Neural progenitor cell (in vitro differentiated cells): ENCODE measurements around the gene EPHB2. TPM values are rescaled to one million over a fixed set of nuclear protein-coding genes. Genes with fewer than 3 reads are reported as not detected.

Experiments used
- DNase-seq: peaks from one replicate; pipeline ENCODE4 v3.0.0-alpha.2; 2016; ENCODE audit warnings: low spot score
- H2AFZ ChIP-seq: fragments of 200-600 bp; sonication (generic); replicated peaks from 2 replicates; pipeline ENCODE4 v1.6.1; 2016; ENCODE audit warnings: antibody characterized with exemption
- H3F3A ChIP-seq: fragments of 200-600 bp; sonication (generic); 2 replicates; pipeline ENCODE4 v1.6.1; 2016; ENCODE audit warnings: antibody characterized with exemption, low read depth
- H3K27ac ChIP-seq: fragments of 200-600 bp; sonication (generic); 2 replicates; pipeline ENCODE4 v1.5.1; 2016; ENCODE audit warnings: mild to moderate bottlenecking
- H3K27me3 ChIP-seq: fragments of 200-600 bp; sonication (generic); 2 replicates; pipeline ENCODE4 v1.6.1; 2016; ENCODE audit warnings: mild to moderate bottlenecking, moderate library complexity
- H3K36me3 ChIP-seq: fragments of 200-600 bp; sonication (generic); 2 replicates; pipeline ENCODE4 v1.5.1; 2016
- H3K4me1 ChIP-seq: fragments of 200-600 bp; sonication (generic); 2 replicates; pipeline ENCODE4 v1.6.1; 2016; ENCODE audit warnings: mixed run types
- H3K4me2 ChIP-seq: fragments of 200-600 bp; sonication (generic); 2 replicates; pipeline ENCODE4 v1.6.1; 2016
- H3K4me3 ChIP-seq: fragments of 200-600 bp; sonication (generic); 2 replicates; pipeline ENCODE4 v1.5.1; 2016
- H3K79me2 ChIP-seq: fragments of 200-600 bp; sonication (generic); 2 replicates; pipeline ENCODE4 v1.6.1; 2016; ENCODE audit warnings: low read depth
- H3K9ac ChIP-seq: fragments of 200-600 bp; sonication (generic); 2 replicates; pipeline ENCODE4 v1.6.1; 2016
- H3K9me3 ChIP-seq: fragments of 200-600 bp; sonication (generic); 2 replicates; pipeline ENCODE4 v1.5.1; 2016; ENCODE audit warnings: low read depth
- H4K20me1 ChIP-seq: fragments of 200-600 bp; sonication (generic); 2 replicates; pipeline ENCODE4 v1.6.1; 2016; ENCODE audit warnings: low read depth
- H3K27ac Mint-ChIP-seq: 3 replicates; pipeline ENCODE4 v1.8.0; 2021; ENCODE audit warnings: mixed read lengths
- H3K27me3 Mint-ChIP-seq: 2 replicates; pipeline ENCODE4 v1.8.0; 2022; ENCODE audit warnings: low read depth, mild to moderate bottlenecking, inconsistent platforms, moderate library complexity, mixed read lengths; ENCODE audit not compliant: insufficient read depth
- H3K36me3 Mint-ChIP-seq: 3 replicates; pipeline ENCODE4 v1.8.0; 2021; ENCODE audit warnings: mixed read lengths
- H3K4me1 Mint-ChIP-seq: 3 replicates; pipeline ENCODE4 v1.8.0; 2021; ENCODE audit warnings: mixed read lengths
- H3K4me3 Mint-ChIP-seq: 3 replicates; pipeline ENCODE4 v1.8.0; 2021; ENCODE audit warnings: mild to moderate bottlenecking, moderate library complexity, mixed read lengths
- H3K9me3 Mint-ChIP-seq: 3 replicates; pipeline ENCODE4 v1.8.0; 2020; ENCODE audit warnings: mixed read lengths
- EZH2 ChIP-seq: fragments of 200-600 bp; sonication (generic); IDR thresholded peaks from 2 replicates; pipeline ENCODE4 v1.6.1; 2017; ENCODE audit warnings: antibody characterized with exemption, mild to moderate bottlenecking, moderate library complexity
- EZH2phosphoT487 ChIP-seq: fragments of 200-600 bp; sonication (generic); IDR thresholded peaks from 2 replicates; pipeline ENCODE4 v1.6.1; 2017; ENCODE audit warnings: antibody characterized with exemption
- total RNA-seq: library from RNA; depleted of rRNA; stranded (reverse); fragments of >200 nt; gene quantifications from 2 replicates; pipeline ENCODE4 v1.2.3, GENCODE V29; 2015; ENCODE audit warnings: low replicate concordance
- TF ChIP-seq, protein P1 (sequence below): fragments of 200-600 bp; sonication (generic); IDR thresholded peaks from 2 replicates; pipeline ENCODE4 v1.5.1; 2017; ENCODE audit warnings: antibody characterized with exemption, mild to moderate bottlenecking

EPHB2 gene
- total RNA-seq, 1 donor from 2014 or later: 38.3 TPM

DNA sequence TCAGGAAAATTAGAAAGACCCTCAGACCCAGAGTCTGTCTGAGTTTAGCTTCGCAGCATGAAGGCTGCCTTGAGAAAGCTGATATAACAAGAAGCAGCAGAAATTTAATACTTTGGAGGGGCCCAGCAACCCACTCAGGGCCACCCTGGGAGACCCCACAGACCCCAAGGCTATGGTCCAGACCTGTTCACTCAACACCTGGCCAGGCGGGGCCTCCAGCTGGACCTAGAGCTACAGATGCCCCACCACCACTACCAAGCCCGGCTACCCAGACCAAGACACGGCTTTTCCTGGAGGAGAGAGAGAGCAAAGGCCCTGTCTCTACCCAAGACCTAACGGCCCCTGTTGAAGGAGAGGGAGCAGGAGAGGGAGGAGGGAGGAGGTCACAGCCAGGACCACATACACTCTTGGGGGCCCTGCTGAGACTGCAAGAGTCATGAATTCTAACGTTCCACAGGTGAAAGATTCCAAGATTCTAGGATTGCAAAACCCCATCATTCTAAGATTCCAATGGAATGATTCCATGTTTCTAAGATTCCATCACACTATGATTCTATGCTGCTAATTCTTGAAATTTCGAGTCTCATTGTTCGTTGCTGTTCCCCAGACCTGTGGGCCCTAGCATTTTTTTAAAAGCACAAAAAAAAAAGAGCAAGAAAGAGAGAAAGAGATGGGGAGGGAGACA is 208.8 kb downstream of the EPHB2 start:
- H3K4me1 ChIP-seq: peaks cover 29% of the 10 kb centered on the region
- H3K27me3 ChIP-seq: no peaks in the 10 kb centered on the region
- H3K27ac ChIP-seq: no peak overlapping the region
- H3K4me3 Mint-ChIP-seq: no peak overlapping the region
- DNase-seq: no peak
- H3K9me3 Mint-ChIP-seq: peaks cover 3% of the 10 kb centered on the region
- H3K27me3 Mint-ChIP-seq: peaks cover 20% of the 10 kb centered on the region
- peak overlapping the region; percentile 42 for H3K27ac Mint-ChIP-seq
- H3F3A ChIP-seq: no peaks in the 10 kb centered on the region
- TF ChIP-seq EZH2: no peak
- TF ChIP-seq, protein P1, sequence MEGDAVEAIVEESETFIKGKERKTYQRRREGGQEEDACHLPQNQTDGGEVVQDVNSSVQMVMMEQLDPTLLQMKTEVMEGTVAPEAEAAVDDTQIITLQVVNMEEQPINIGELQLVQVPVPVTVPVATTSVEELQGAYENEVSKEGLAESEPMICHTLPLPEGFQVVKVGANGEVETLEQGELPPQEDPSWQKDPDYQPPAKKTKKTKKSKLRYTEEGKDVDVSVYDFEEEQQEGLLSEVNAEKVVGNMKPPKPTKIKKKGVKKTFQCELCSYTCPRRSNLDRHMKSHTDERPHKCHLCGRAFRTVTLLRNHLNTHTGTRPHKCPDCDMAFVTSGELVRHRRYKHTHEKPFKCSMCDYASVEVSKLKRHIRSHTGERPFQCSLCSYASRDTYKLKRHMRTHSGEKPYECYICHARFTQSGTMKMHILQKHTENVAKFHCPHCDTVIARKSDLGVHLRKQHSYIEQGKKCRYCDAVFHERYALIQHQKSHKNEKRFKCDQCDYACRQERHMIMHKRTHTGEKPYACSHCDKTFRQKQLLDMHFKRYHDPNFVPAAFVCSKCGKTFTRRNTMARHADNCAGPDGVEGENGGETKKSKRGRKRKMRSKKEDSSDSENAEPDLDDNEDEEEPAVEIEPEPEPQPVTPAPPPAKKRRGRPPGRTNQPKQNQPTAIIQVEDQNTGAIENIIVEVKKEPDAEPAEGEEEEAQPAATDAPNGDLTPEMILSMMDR: no peak
- no peak for TF ChIP-seq EZH2phosphoT487
- H3K9me3 ChIP-seq: no peaks in the 10 kb centered on the region
- H3K9ac ChIP-seq: no peak overlapping the region
- H3K36me3 Mint-ChIP-seq: no peaks in the 10 kb centered on the region
- no peak overlapping the region for H3K4me3 ChIP-seq
- no peak overlapping the region for H2AFZ ChIP-seq
- no peak overlapping the region for H3K4me2 ChIP-seq
- H3K36me3 ChIP-seq: no peaks in the 10 kb centered on the region
- H3K79me2 ChIP-seq: no peaks in the 10 kb centered on the region
- peaks cover 45% of the 10 kb centered on the region for H3K4me1 Mint-ChIP-seq
- H4K20me1 ChIP-seq: peaks cover 10% of the 10 kb centered on the region

DNA sequence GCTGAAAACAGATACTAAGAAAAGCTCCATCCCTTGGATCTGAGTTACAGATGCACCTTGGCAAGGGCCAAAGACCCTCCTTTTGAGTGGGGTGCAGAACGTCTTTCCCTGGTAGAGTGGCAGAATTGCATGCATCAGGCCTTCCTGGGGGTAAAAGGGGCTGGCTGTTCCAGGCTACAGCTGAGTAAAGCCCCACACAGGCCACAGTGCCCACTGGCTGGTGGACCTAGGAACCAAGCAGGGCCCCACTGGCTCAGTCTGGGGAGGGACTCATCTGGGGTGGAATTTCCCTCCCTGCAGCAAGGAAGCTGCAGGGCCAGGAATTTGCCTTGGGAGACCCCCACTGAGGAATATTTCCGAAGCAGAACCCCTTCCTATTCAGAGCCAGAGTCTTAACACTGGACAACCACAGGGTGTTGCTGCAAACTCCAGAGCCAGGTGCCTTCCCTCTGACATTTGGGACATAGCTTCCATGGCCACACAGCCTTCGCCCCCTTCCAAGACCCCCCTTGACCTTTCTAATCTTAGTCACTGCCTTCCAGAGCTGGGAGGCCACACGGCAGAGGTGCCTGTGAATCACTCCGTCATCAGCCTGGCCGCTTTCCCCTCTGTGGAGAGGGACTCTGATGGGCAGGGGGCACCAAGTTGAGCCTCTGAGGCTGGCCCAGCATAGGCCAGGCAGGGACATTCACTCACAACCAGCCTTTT is 209.5 kb downstream of the EPHB2 start:
- no peak overlapping the region for H3K9ac ChIP-seq
- Mint-ChIP-seq H3K4me1 (peaks cover 44% of the 10 kb centered on the region), H3K9me3 (peaks cover 3% of the 10 kb centered on the region), H3K27me3 (peaks cover 18% of the 10 kb centered on the region), H3K36me3 (no peaks in the 10 kb centered on the region), H3K4me3 (no peak overlapping the region), H3K27ac (peak overlapping the region; percentile 42)
- no peak overlapping the region for H3K27ac ChIP-seq
- H3F3A ChIP-seq: no peaks in the 10 kb centered on the region
- peaks cover 29% of the 10 kb centered on the region for H3K4me1 ChIP-seq
- H3K27me3 ChIP-seq: no peaks in the 10 kb centered on the region
- no peaks in the 10 kb centered on the region for H3K9me3 ChIP-seq
- peak; percentile 26 for DNase-seq
- no peaks in the 10 kb centered on the region for H3K36me3 ChIP-seq
- H3K4me2 ChIP-seq: no peak overlapping the region
- H3K4me3 ChIP-seq: no peak overlapping the region
- no peaks in the 10 kb centered on the region for H3K79me2 ChIP-seq
- H2AFZ ChIP-seq: no peak overlapping the region
- H4K20me1 ChIP-seq: peaks cover 6% of the 10 kb centered on the region
- TF ChIP-seq EZH2 (no peak), EZH2phosphoT487 (no peak)
- TF ChIP-seq, protein P1: no peak

DNA sequence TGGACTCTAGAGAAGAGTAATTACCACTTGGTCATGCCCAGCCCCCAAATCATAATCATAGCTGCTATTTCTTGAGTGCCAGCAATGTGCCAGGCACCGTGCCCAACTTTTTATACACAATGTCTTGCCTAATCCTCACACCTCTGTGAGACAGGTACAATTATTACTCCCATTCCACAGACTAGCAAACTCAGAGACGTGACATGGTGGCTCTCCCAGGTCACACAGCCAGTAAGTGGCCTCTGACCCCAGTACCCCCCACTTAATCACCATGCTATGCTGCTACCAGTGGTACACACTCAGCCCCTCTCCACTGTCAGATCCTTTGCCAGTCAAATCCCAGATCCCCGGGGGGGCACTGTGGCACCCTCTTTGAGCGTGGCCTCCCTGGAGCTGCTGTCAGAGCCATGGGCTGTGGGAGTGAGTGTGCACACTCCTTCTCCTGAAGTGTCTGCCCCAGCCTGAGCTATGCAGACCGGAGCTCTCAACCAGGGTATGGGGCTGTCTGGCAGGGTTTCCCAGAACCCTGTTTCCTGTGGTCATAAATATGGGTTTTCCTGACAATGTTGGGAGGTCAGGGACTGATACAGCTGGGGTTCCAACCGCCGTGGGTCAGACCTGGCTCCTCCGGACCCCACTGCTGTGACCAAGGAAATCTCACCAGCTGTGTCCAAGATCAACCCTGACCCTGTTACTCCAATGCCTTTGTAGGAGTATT is 210.3 kb downstream of the EPHB2 start:
- Histone ChIP-seq H3K27ac (no peak overlapping the region), H3K9ac (no peak overlapping the region), H3K9me3 (no peaks in the 10 kb centered on the region), H3K4me3 (no peak overlapping the region), H2AFZ (no peak overlapping the region), H3K4me1 (peaks cover 28% of the 10 kb centered on the region), H3K36me3 (no peaks in the 10 kb centered on the region), H3F3A (no peaks in the 10 kb centered on the region), H3K27me3 (no peaks in the 10 kb centered on the region), H3K79me2 (no peaks in the 10 kb centered on the region), H3K4me2 (no peak overlapping the region), H4K20me1 (no peaks in the 10 kb centered on the region)
- no peak overlapping the region for H3K4me3 Mint-ChIP-seq
- no peaks in the 10 kb centered on the region for H3K36me3 Mint-ChIP-seq
- peaks cover 39% of the 10 kb centered on the region for H3K4me1 Mint-ChIP-seq
- peaks cover 3% of the 10 kb centered on the region for H3K9me3 Mint-ChIP-seq
- TF ChIP-seq, protein P1: no peak
- no peak for TF ChIP-seq EZH2
- peak overlapping the region; percentile 25 for H3K27ac Mint-ChIP-seq
- H3K27me3 Mint-ChIP-seq: peaks cover 18% of the 10 kb centered on the region
- DNase-seq: no peak
